ENCODE data around the gene BFSP2.

Gene BFSP2

GRCh38 chr3:133455281-133455680 is 55.4 kb downstream of the BFSP2 start:
- H3K9me3 Mint-ChIP-seq = no peaks in the 10 kb centered on the region
- no peak overlapping the region for H3K27ac Mint-ChIP-seq
- no peaks in the 10 kb centered on the region for H3K4me1 Mint-ChIP-seq
- no peaks in the 10 kb centered on the region for H3K27me3 Mint-ChIP-seq
- no peaks in the 10 kb centered on the region for H3K36me3 Mint-ChIP-seq
- no peak overlapping the region for H3K4me3 Mint-ChIP-seq

GRCh38 chr3:133455960-133456359 is 56.1 kb downstream of the BFSP2 start:
- no peaks in the 10 kb centered on the region for H3K36me3 Mint-ChIP-seq
- H3K9me3 Mint-ChIP-seq = no peaks in the 10 kb centered on the region
- H3K4me1 Mint-ChIP-seq = peaks cover 4% of the 10 kb centered on the region
- H3K27me3 Mint-ChIP-seq = no peaks in the 10 kb centered on the region
- no peak overlapping the region for H3K4me3 Mint-ChIP-seq
- no peak overlapping the region for H3K27ac Mint-ChIP-seq

- Mint-ChIP-seq H3K4me1 (peaks cover 11% of the 10 kb centered on the region), H3K27ac (no peak overlapping the region), H3K36me3 (no peaks in the 10 kb centered on the region), H3K4me3 (no peak overlapping the region), H3K9me3 (no peaks in the 10 kb centered on the region), H3K27me3 (no peaks in the 10 kb centered on the region)
These were observed 57.2 kb downstream of the BFSP2 start for GRCh38 chr3:133457025-133457424.

DNA sequence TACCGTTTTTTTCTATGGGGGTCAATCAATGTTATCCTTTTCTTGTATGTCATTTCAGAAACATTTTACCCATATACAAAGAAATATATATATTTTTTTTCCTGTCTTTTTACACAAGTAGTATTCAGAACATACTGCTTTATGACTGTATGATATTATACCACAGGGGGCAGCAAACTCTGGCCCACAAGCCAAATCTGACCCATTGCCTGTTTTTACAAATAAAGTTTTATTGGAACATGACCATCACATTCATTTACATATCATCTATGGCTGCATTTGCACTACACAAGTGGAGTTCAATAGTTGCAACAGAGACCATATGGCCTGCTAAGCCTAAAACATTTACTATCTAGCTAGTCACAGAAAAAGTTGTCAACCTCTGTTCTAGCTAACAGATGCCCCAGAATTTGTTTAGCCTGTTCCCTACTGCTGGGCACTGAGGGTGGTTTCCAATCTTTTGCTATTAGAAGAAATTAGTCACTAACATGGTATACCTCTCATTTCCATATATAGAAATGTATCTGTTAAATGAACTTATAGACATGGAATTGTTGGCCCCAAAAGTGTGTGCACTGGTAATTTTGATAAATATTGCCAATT is 57.7 kb downstream of the BFSP2 start:
- H3K9me3 Mint-ChIP-seq = no peaks in the 10 kb centered on the region
- no peak overlapping the region for H3K4me3 Mint-ChIP-seq
- H3K36me3 Mint-ChIP-seq = no peaks in the 10 kb centered on the region
- H3K27me3 Mint-ChIP-seq = no peaks in the 10 kb centered on the region
- peaks cover 11% of the 10 kb centered on the region for H3K4me1 Mint-ChIP-seq
- H3K27ac Mint-ChIP-seq = no peak overlapping the region

- H3K4me1 Mint-ChIP-seq = peaks cover 21% of the 10 kb centered on the region
- peaks cover 2% of the 10 kb centered on the region for H3K27me3 Mint-ChIP-seq
These were observed 59.5 kb downstream of the BFSP2 start for GRCh38 chr3:133459400-133459799.

DNA sequence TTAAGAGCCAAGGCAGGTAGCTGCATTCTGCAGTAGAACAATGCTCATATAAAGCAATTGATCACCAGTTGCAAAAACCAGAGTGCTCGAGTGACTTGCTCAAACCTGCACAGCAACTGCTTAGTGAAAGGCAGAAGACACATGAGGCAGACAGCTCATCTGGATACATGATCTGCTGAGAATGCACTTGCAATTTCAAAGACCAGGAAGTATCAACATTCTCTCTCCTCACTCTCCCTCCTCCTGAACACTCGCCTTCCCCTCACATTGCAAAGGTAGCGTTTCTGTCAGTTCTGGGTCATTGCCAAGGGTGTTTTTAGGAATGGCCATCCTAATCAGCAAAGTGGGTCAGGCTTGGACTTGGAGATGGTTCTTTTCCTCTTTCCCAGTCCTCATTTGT is 61.0 kb downstream of the BFSP2 start:
- no peaks in the 10 kb centered on the region for H3K36me3 Mint-ChIP-seq
- H3K4me3 Mint-ChIP-seq = no peak overlapping the region

More at GRCh38 chr3:133459400-133459799, 59.5 kb downstream of the BFSP2 start:
- H3K36me3 Mint-ChIP-seq = no peaks in the 10 kb centered on the region
- no peak overlapping the region for H3K4me3 Mint-ChIP-seq
- H3K27ac Mint-ChIP-seq = no peak overlapping the region
- H3K9me3 Mint-ChIP-seq = no peaks in the 10 kb centered on the region

GRCh38 chr3:133461291-133461690 is 61.4 kb downstream of the BFSP2 start:
- Mint-ChIP-seq H3K36me3 (no peaks in the 10 kb centered on the region), H3K27ac (no peak overlapping the region), H3K4me3 (no peak overlapping the region), H3K9me3 (no peaks in the 10 kb centered on the region), H3K4me1 (peaks cover 21% of the 10 kb centered on the region), H3K27me3 (peaks cover 2% of the 10 kb centered on the region)

More for the DNA sequence above, 61.0 kb downstream of the BFSP2 start:
- Mint-ChIP-seq H3K4me1 (peaks cover 21% of the 10 kb centered on the region), H3K27ac (no peak overlapping the region), H3K27me3 (peaks cover 2% of the 10 kb centered on the region), H3K9me3 (no peaks in the 10 kb centered on the region)

GRCh38 chr3:133463347-133463860 is 63.5 kb downstream of the BFSP2 start:
- H3K27ac Mint-ChIP-seq = no peak overlapping the region

DNA sequence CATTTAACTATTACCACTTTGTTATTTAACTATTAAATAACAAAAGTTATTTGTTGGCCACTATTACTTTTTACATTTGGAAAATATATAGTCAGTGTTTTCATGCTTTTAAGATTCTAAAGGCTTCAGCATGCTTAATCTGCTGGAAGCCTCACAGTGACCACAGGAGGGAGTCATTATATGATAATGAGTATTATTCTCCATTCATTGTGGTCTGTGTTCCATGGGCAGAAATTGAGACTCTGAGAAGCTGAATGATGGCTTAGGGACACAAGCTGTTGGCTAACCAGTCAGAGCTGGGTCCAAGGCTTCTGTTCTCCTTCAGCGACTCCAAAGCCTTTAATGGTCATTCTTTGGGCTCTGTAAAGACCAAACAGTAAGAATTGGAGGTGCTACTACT is 64.7 kb downstream of the BFSP2 start:
- Mint-ChIP-seq H3K4me3 (no peak overlapping the region), H3K27me3 (peaks cover 2% of the 10 kb centered on the region), H3K36me3 (no peaks in the 10 kb centered on the region), H3K9me3 (no peaks in the 10 kb centered on the region), H3K4me1 (peaks cover 31% of the 10 kb centered on the region), H3K27ac (no peak overlapping the region)

More at GRCh38 chr3:133463347-133463860, 63.5 kb downstream of the BFSP2 start:
- Mint-ChIP-seq H3K36me3 (no peaks in the 10 kb centered on the region), H3K9me3 (no peaks in the 10 kb centered on the region), H3K4me1 (peaks cover 31% of the 10 kb centered on the region), H3K27me3 (peaks cover 2% of the 10 kb centered on the region), H3K4me3 (no peak overlapping the region)

DNA sequence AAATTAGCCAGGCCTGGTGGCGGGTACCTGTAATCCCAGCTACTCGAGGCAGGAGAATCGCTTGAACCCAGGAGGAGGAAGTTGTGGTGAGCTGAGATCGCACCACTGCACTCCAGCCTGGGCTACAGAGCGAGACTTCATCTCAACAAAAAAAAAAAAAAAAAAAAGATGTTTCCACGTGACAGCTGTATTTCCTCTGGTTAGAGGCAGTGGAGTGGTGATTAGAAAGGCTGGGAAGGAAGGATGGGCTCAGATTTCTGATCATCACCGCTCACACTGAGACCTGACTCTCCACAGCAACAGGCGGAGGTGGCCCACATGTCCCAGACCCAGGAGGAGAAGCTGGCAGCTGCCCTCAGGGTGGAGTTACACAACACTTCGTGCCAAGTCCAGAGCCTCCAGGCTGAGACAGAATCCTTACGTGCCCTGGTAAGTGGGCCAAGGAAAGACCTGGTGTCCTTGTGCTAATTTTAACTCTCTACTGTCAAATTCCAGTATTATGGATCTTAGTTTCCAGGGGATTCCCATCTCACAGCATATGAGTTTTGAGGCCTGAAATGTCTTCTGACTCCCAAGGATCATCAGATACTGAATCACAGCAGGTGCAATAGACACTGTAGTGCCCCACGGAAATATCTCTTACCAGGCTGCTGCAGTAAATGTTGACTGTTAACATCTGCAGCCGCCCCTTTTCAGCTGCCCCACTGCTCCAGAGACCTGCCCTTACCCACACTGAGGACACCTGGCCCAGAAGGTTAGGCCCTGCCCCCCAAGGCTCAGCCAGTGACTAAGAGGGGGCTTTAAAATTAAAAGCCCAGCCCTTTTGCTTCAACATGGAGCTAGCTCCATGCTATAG is 66.9 kb downstream of the BFSP2 start:
- Mint-ChIP-seq H3K4me3 (no peak overlapping the region), H3K4me1 (peaks cover 21% of the 10 kb centered on the region), H3K27me3 (peaks cover 2% of the 10 kb centered on the region), H3K36me3 (no peaks in the 10 kb centered on the region), H3K9me3 (no peaks in the 10 kb centered on the region), H3K27ac (no peak overlapping the region)

DNA sequence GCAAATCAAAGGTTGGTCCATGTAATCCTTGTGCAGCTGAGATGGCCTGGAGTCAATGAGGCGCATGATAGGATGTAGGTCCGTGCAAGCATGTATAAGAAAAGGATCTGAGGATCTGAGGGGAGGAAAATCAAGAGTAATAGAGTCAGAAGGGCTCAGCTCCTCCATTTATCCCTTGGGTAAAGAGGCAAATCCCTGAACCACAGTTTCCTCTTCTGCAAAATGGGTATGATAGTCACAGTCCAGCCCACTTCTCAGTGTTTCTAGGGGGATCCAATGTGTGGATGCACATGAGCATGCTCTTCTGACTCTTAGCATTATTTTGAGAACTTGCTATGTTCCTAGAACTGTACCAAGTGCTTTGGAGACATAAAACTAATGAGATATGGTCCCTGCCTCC is 67.9 kb downstream of the BFSP2 start:
- no peak overlapping the region for H3K4me3 Mint-ChIP-seq
- H3K9me3 Mint-ChIP-seq = no peaks in the 10 kb centered on the region
- H3K27ac Mint-ChIP-seq = no peak overlapping the region
- H3K27me3 Mint-ChIP-seq = peaks cover under 1% of the 10 kb centered on the region
- peaks cover 21% of the 10 kb centered on the region for H3K4me1 Mint-ChIP-seq
- no peaks in the 10 kb centered on the region for H3K36me3 Mint-ChIP-seq

GRCh38 chr3:133468251-133468721 is 68.4 kb downstream of the BFSP2 start:
- Mint-ChIP-seq H3K4me1 (peaks cover 19% of the 10 kb centered on the region), H3K36me3 (no peaks in the 10 kb centered on the region), H3K9me3 (no peaks in the 10 kb centered on the region), H3K27ac (no peak overlapping the region), H3K27me3 (no peaks in the 10 kb centered on the region), H3K4me3 (no peak overlapping the region)

DNA sequence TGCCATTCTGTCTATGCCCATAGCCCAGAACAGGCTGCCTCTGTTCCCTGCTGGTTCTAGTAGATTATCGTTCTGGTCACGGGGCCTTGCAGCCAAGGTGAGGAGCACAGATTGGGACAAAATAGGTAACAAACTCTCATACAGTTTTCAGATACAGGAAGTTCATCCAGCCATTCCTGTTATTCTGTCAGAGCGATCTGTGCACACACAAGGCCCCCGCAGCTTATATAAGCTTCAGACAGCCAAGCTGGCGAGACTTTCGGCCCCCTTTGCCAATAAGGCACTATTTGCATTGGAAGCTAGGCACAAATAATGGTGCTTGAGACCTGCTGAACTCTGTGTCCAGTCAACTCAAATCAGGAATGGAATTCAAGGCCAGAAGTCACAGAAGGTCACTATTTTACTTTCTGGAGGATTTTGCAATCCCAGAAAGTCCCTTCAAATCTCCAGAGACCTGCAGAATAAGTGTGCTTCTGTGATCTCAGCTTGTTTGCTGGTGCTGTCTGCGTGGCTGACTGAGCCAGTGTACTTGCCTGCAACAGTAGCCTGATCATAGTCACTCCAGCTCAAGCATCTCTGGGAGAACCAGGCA is 69.4 kb downstream of the BFSP2 start:
- H3K27me3 Mint-ChIP-seq = no peaks in the 10 kb centered on the region
- no peak overlapping the region for H3K27ac Mint-ChIP-seq
- no peak overlapping the region for H3K4me3 Mint-ChIP-seq
- H3K36me3 Mint-ChIP-seq = no peaks in the 10 kb centered on the region
- no peaks in the 10 kb centered on the region for H3K9me3 Mint-ChIP-seq
- peaks cover 14% of the 10 kb centered on the region for H3K4me1 Mint-ChIP-seq

DNA sequence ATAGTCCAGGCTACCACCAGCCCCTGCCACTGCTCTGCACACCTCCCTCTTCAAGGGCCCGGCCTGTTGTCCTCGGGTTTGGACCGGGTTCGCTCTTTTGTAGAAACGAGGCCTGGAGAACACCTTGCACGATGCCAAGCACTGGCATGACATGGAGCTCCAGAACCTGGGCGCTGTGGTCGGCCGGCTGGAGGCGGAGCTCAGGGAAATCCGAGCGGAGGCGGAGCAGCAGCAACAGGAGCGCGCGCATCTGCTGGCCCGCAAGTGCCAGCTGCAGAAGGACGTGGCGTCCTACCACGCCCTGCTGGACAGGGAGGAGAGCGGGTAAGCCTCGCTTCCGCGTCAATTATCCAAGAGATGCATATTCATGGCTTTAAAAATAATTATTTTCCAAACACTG is 72.4 kb downstream of the BFSP2 start:
- Mint-ChIP-seq H3K4me3 (no peak overlapping the region), H3K36me3 (no peaks in the 10 kb centered on the region), H3K27me3 (no peaks in the 10 kb centered on the region), H3K27ac (no peak overlapping the region), H3K4me1 (peaks cover 23% of the 10 kb centered on the region), H3K9me3 (no peaks in the 10 kb centered on the region)

- Mint-ChIP-seq H3K27me3 (no peaks in the 10 kb centered on the region), H3K9me3 (no peaks in the 10 kb centered on the region), H3K4me3 (no peak overlapping the region), H3K36me3 (no peaks in the 10 kb centered on the region), H3K27ac (no peak overlapping the region), H3K4me1 (peaks cover 25% of the 10 kb centered on the region)
These were observed 73.0 kb downstream of the BFSP2 start for GRCh38 chr3:133472889-133473288.

Data from activated naive CD4-positive, alpha-beta T cell treated with anti-CD3 and anti-CD28 coated beads, Interleukin-2, amount 50 U/mL, for 24 hours (primary cell).